ENCODE data around the gene MSTO1.
"Not testable (repeated sequence)": the region's sequence is repeated elsewhere in the genome, so short reads cannot be mapped to it uniquely, and the experiment has no call there.

MSTO1 gene

GRCh38 chr1:155622191-155622590 lies 12.2 kb downstream of the MSTO1 start:
- no peak for DNase-seq

GRCh38 chr1:155623357-155623756 lies 13.3 kb downstream of the MSTO1 start:
- no peak for DNase-seq

GRCh38 chr1:155626428-155626827 lies 16.4 kb downstream of the MSTO1 start:
- not testable (repeated sequence) for DNase-seq

GRCh38 chr1:155636397-155637153 lies 26.6 kb downstream of the MSTO1 start:
- no peak for DNase-seq

GRCh38 chr1:155640367-155640766 lies 30.3 kb downstream of the MSTO1 start:
- DNase-seq = no peak

DNA sequence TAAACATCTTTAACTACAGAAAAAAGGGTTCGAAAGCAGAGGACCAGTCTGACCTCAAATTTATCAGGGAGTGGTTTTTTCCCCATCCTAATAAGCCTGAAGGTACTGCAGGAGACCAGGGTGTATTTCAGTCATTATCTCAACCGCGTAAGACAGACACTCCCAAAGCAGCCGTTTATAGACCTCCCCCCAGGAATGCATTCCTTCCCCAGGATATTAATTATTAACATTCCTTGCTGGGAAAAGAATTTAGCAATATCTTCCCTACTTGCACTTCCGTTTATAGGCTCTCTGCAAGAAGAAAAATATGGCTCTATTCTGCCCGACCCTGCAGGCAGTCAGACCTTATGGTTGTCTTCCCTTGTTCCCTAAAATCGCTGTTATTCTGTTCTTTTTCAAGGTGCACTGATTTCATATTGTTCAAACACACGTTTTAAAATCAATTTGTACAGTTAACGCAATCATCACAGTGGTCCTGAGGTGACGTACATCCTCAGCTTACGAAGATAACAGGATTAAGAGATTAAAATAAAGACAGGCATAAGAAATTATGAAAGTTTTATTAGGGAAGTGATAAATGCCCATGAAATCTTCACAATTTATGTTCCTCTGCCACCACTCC lies 32.7 kb downstream of the MSTO1 start:
- DNase-seq = not testable (repeated sequence)

- DNase-seq = no peak
These were observed 33.2 kb downstream of the MSTO1 start for GRCh38 chr1:155643230-155643629.

GRCh38 chr1:155645034-155645598 lies 35.1 kb downstream of the MSTO1 start:
- no peak for DNase-seq

DNA sequence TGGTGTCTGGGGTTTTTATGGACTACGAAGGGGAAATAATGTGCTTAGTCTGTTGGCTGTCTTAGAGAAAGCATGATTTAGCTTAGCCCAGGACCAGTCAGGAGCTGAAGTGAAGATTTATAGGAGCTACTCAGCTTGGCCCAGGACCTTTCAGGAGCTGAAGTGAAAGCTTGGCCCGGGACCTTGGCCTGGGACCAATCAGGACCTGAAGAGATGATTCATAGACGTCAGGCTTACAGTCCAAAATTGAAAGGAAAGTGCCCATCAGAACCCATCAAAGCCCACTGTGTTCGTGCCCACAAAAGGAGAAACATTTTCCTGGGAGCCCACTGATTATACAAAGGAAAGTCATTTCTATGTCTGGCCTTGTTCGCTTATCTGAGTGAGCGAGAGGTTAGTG lies 35.6 kb downstream of the MSTO1 start:
- DNase-seq = no peak

DNA sequence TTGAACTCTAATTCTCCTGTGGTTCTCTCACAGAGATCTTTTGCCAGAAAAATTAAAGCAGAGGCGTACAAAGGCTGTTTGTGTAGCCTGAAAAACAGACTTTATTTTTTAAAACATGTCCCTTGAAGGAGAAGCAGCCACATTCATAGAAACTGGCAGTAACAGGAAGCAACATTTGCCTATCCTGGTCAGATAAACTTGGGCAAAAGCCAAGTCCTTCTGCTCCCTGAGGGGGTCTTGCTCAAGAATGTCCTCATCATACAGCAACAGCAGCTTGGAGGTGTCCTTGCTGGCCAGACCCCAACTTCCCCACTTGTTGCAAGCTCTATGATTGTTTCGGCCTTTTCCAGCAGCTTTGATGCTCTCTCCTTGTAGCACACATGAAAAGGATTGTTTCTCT lies 36.3 kb downstream of the MSTO1 start:
- no peak for DNase-seq

DNA sequence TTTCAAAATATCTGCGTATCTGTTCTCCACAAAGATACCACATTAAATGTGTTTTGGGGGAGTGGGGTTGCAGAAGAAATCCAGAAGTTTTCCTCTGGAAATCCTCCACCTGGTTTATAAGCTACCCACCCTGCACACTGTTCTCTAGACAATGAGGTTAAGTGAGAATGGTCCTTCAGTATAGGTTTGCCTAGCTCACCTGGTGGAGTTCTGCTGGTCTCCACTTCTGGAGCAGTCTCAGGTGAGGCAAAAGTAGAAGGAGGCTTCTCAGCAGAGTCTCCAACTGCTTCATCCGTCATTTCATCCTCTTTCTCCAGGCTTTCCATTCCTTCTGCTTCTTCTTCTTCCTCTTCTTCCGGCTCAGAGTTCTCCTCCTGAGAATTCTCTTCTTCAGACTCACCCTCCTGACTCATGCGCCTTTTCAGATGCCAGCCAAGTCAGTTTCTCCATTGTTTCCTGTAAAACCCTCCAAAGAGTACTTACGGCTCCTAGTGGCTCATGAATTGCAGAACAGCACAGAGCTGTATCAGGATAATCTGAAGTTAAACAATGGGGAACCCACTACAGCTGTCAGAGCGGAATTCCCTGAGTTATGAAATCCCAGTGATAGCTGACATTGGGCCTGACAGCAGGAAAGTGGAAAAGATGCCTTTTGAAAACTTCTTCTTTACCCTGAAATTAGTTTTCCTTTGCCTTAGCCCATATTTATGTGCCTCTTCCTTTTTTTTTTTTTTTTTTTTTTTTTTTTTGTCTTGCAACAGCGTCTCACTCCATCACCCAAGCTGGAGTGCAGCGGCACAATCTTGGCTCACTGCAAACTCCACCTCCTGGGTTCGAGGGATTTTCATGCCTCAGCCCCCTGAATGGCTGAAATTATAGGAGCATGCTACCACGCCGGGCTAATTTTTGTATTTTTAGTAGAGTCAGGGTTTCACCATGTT lies 38.5 kb downstream of the MSTO1 start:
- DNase-seq = no peak

GRCh38 chr1:155649676-155650075 lies 39.7 kb downstream of the MSTO1 start:
- no peak for DNase-seq

DNA sequence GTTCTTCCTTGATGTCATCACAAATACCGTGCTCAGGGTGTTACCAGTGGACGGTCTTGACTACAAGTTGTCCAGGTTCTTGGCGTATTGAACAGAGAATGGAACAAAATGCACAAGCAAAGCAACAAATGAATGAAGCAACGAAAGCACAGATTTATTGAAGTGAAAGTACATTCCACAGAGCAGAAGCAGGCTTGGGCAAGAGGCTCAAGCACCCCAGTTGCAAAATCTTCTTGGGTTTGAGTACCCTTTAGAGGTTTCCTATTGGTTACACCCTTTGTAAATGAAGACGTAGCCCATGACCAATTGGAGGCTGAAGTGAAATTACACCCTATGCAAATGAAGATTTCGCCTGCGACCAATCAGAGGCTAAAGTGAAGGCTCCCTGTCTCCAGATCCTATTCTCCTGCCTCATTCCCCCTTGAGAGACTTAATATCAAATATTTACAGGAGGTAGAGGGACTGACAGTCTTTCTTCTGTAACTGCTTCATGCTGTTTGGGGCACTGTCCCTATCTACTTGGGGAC lies 40.3 kb downstream of the MSTO1 start:
- no peak for DNase-seq

DNA sequence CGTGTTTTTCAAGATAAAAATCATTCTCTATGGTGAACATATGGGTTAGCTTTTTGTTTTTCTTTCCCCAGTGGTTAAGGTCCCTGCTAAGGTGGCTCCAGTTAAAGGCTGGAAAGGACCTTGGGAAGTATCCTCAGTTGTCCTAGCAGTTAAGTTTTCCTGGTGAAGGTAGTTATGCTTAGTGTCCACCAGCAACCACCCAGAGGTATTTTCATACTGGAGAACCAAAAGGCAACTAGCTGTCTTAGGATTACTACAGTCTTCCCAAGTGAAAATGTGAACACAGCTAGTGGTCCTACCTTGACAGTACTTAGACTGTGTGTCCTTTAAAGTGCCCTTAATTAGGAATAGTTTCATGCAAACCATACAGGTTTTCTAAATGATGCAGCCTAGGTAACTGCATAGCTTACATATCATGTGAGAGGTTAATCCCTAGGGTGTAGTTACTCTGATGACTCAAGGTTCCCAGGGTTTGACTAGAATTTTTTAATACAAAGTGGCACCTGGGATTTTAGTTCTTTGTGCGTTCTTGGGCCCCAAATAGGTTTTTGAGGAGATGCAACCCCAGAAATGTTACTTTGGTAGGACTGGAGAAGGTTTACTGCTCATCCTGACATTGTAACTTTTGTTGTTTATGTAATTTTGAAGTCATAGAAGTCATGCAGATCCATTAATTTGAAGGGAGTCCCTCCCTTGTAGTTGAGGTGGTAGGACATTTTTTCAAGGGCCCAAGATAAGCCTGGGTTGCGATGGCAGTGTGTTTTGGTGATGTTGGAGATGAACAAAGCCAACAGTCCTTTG lies 42.0 kb downstream of the MSTO1 start:
- no peak for DNase-seq

- no peak for DNase-seq
These were observed 42.9 kb downstream of the MSTO1 start for GRCh38 chr1:155652951-155653350.

DNA sequence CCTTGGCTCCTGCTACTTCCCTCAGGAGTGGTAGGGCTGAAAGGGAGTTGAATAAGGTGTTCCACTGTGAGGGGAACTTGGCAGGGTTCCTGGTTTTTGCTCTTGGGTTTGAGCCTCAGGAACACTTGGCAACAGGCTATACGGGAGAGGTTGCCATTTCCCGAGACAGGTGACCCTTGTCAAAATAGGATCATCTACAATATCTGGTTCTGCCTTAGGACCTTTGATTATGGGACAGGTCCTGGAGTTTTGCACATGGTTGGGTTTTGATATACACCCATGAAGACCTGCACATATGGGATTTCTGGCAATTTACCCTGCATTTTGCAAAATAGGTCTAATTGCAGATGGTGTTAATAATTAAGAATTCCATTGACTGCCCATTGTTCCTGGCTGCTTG lies 47.4 kb downstream of the MSTO1 start:
- DNase-seq = no peak

GRCh38 chr1:155661239-155661638 lies 51.2 kb downstream of the MSTO1 start:
- DNase-seq = not testable (repeated sequence)

Data from NCI-H510A (cell line).